Neural crest cell (in vitro differentiated cells): ENCODE results near the gene OGFR. TPM values are rescaled to one million over a fixed set of nuclear protein-coding genes. Genes with fewer than 3 reads are reported as not detected.

Experiments
- DNase-seq: peaks from one replicate; pipeline ENCODE4 v3.0.0; 2021; ENCODE audit warnings: low read depth, mixed read lengths, low spot score
- H3K27ac Mint-ChIP-seq: one replicate; pipeline ENCODE4 v1.8.0; 2021; ENCODE audit warnings: mild to moderate bottlenecking, mixed read lengths; ENCODE audit not compliant: unreplicated experiment
- H3K27me3 Mint-ChIP-seq: 2 replicates; pipeline ENCODE4 v1.8.0; 2021; ENCODE audit warnings: low read depth, mild to moderate bottlenecking, mixed read lengths
- H3K36me3 Mint-ChIP-seq: 2 replicates; pipeline ENCODE4 v1.8.0; 2021; ENCODE audit warnings: low read depth, mild to moderate bottlenecking, mixed read lengths
- H3K4me1 Mint-ChIP-seq: 2 replicates; pipeline ENCODE4 v1.8.0; 2021; ENCODE audit warnings: mixed read lengths
- H3K4me3 Mint-ChIP-seq: one replicate; pipeline ENCODE4 v1.8.0; 2021; ENCODE audit warnings: mild to moderate bottlenecking, mixed read lengths
- H3K9me3 Mint-ChIP-seq: 2 replicates; pipeline ENCODE4 v1.8.0; 2021; ENCODE audit warnings: mixed read lengths
- total RNA-seq: library from RNA; stranded (reverse); gene quantifications from 2 replicates; pipeline ENCODE4 v1.2.1, GENCODE V29; 2021
- TF ChIP-seq, protein P1 (sequence below): fragments of 200-600 bp; sonication (generic); conservative IDR thresholded peaks from 2 replicates; pipeline ENCODE4 v1.5.0; 2021; ENCODE audit warnings: antibody characterized with exemption, mild to moderate bottlenecking

Gene OGFR
- total RNA-seq, 1 donor from 2014 or later, result 36.7 TPM

- TF ChIP-seq, protein P1, sequence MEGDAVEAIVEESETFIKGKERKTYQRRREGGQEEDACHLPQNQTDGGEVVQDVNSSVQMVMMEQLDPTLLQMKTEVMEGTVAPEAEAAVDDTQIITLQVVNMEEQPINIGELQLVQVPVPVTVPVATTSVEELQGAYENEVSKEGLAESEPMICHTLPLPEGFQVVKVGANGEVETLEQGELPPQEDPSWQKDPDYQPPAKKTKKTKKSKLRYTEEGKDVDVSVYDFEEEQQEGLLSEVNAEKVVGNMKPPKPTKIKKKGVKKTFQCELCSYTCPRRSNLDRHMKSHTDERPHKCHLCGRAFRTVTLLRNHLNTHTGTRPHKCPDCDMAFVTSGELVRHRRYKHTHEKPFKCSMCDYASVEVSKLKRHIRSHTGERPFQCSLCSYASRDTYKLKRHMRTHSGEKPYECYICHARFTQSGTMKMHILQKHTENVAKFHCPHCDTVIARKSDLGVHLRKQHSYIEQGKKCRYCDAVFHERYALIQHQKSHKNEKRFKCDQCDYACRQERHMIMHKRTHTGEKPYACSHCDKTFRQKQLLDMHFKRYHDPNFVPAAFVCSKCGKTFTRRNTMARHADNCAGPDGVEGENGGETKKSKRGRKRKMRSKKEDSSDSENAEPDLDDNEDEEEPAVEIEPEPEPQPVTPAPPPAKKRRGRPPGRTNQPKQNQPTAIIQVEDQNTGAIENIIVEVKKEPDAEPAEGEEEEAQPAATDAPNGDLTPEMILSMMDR, result no peak
- H3K27ac Mint-ChIP-seq, result no peak overlapping the region
- H3K9me3 Mint-ChIP-seq, result no peaks in the 10 kb centered on the region
- DNase-seq, result no peak
- no peaks in the 10 kb centered on the region for H3K27me3 Mint-ChIP-seq
- H3K4me1 Mint-ChIP-seq, result peaks cover 16% of the 10 kb centered on the region
- H3K4me3 Mint-ChIP-seq, result no peak overlapping the region
- no peaks in the 10 kb centered on the region for H3K36me3 Mint-ChIP-seq
Observed at GRCh38 chr20:62830821-62831220, 26.2 kb downstream of the OGFR start.

GRCh38 chr20:62831361-62831788, 26.7 kb downstream of the OGFR start:
- Mint-ChIP-seq H3K36me3 (no peaks in the 10 kb centered on the region), H3K4me3 (no peak overlapping the region), H3K27ac (no peak overlapping the region), H3K9me3 (no peaks in the 10 kb centered on the region), H3K4me1 (peaks cover 16% of the 10 kb centered on the region), H3K27me3 (no peaks in the 10 kb centered on the region)
- TF ChIP-seq, protein P1, result no peak
- no peak for DNase-seq

DNA sequence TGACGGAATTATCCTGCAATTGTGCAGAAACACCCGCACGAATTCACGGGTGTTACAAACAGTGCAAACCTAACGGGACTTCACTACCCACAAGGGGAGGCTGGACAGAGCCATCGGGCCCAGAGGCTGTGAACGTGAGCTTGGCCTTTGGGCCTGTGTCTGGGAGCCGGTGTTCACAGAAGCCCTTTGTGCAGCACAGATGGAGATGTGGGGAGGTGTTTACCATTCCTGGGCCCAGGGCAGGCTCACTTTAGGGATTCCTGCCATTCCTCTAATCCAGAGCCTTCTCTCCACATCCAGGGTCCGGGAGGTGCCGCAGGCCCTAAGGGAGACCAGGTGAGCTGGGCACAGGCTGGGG, 27.2 kb downstream of the OGFR start:
- H3K9me3 Mint-ChIP-seq, result no peaks in the 10 kb centered on the region
- H3K4me3 Mint-ChIP-seq, result no peak overlapping the region
- no peaks in the 10 kb centered on the region for H3K27me3 Mint-ChIP-seq
- no peaks in the 10 kb centered on the region for H3K36me3 Mint-ChIP-seq
- H3K4me1 Mint-ChIP-seq, result peaks cover 16% of the 10 kb centered on the region
- H3K27ac Mint-ChIP-seq, result peak overlapping the region; percentile 43
- TF ChIP-seq, protein P1, result no peak
- no peak for DNase-seq

DNA sequence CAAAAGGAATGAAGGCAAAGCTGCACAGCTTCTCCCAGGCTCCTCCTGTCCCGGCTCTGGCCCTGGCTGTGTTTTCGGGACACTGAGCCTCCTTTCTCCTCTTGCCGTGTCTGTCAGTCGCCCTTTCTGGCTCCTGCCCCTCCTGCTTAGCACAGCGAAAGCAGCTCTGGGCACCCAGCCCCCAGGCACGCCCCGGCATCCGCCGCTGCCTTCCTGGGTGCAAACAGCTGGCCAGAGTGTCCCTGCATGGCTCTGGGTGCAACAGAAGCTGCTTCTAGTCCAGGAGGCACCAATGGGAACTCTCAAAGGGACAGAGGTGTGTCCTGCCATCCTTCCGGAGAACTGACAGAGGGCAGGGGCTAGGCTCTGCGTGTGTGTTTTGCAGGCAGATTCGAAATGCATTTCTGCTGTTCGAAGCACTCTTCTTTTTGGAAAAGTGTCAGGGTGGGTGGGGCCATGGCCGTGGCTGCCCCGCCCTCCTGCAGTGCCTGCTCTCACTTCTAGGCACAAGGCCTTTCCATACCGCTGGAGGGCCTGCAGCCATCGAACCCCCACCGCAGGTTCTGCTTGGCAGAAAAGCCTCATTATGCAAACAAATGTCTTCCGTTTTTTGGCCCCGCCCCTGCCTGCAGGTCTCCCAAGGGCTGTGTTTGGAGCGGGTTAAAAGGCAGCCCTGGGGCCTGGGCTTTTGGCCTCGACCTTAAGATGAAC, 27.7 kb downstream of the OGFR start:
- Mint-ChIP-seq H3K27ac (no peak overlapping the region), H3K36me3 (no peaks in the 10 kb centered on the region), H3K9me3 (no peaks in the 10 kb centered on the region), H3K27me3 (no peaks in the 10 kb centered on the region), H3K4me3 (peak overlapping the region; percentile 49), H3K4me1 (peaks cover 16% of the 10 kb centered on the region)
- DNase-seq, result no peak
- TF ChIP-seq, protein P1, result no peak

- H3K9me3 Mint-ChIP-seq, result no peaks in the 10 kb centered on the region
- no peak for DNase-seq
- no peak overlapping the region for H3K4me3 Mint-ChIP-seq
- H3K36me3 Mint-ChIP-seq, result no peaks in the 10 kb centered on the region
- H3K27me3 Mint-ChIP-seq, result no peaks in the 10 kb centered on the region
- peak overlapping the region; percentile 75 for H3K27ac Mint-ChIP-seq
- H3K4me1 Mint-ChIP-seq, result peaks cover 16% of the 10 kb centered on the region
- TF ChIP-seq, protein P1, result no peak
Observed at GRCh38 chr20:62832951-62833391, 28.3 kb downstream of the OGFR start.
